Dedifferentiated amniotic fluid mesenchymal stem cell (primary cell): ENCODE measurements around the gene DGKE.

Experiments used
- DNase-seq: peaks from one replicate; pipeline ENCODE4 v3.0.0-alpha.2; 2016; ENCODE audit errors: extremely low spot score

Gene DGKE

GRCh38 chr17:56890906-56891674, 57.1 kb downstream of the DGKE start:
- no peak for DNase-seq

GRCh38 chr17:56891751-56892150, 57.8 kb downstream of the DGKE start:
- no peak for DNase-seq

- no peak for DNase-seq
Measured at GRCh38 chr17:56892333-56892732, 58.4 kb downstream of the DGKE start.

- no peak for DNase-seq
Measured at GRCh38 chr17:56893503-56893902, 59.6 kb downstream of the DGKE start.

- no peak for DNase-seq
Measured at GRCh38 chr17:56894859-56895455, 61.0 kb downstream of the DGKE start.

- no peak for DNase-seq
Measured at GRCh38 chr17:56896217-56896967, 62.4 kb downstream of the DGKE start.

GRCh38 chr17:56896968-56897359, 63.0 kb downstream of the DGKE start:
- no peak for DNase-seq

- DNase-seq, result no peak
Measured at GRCh38 chr17:56897646-56898424, 63.9 kb downstream of the DGKE start.

- no peak for DNase-seq
Measured at GRCh38 chr17:56898874-56899273, 64.9 kb downstream of the DGKE start.

GRCh38 chr17:56899403-56899802, 65.5 kb downstream of the DGKE start:
- DNase-seq, result no peak

- DNase-seq, result peak; percentile 50
Measured at GRCh38 chr17:56902348-56902747, 68.4 kb downstream of the DGKE start.

GRCh38 chr17:56903560-56903959, 69.6 kb downstream of the DGKE start:
- no peak for DNase-seq

- DNase-seq, result no peak
Measured at GRCh38 chr17:56908001-56908542, 74.1 kb downstream of the DGKE start.

GRCh38 chr17:56909742-56910508, 76.0 kb downstream of the DGKE start:
- DNase-seq, result no peak

- no peak for DNase-seq
Measured at GRCh38 chr17:56910509-56911235, 76.7 kb downstream of the DGKE start.

- DNase-seq, result no peak
Measured at GRCh38 chr17:56912105-56912999, 78.4 kb downstream of the DGKE start.

GRCh38 chr17:56913000-56913311, 79.0 kb downstream of the DGKE start:
- DNase-seq, result no peak

- DNase-seq, result no peak
Measured at GRCh38 chr17:56913353-56913866, 79.5 kb downstream of the DGKE start.

GRCh38 chr17:56913867-56914580, 80.1 kb downstream of the DGKE start, which contains the start of gene TRIM25:
TSS of gene TRIM25 (minus strand) at chr17:56914049. CDS start at chr17:56913988, 61 bp downstream.
- DNase-seq, result peak; percentile 84
